Suprapubic skin (tissue), 4 donors: Measurements from ENCODE around the gene SLC25A39.

Source experiments
- CTCF ChIP-seq, 2 donors: fragments of 200-600 bp in 1 of 2; fragments of 450-650 bp in 1 of 2; sonication (generic) in 1 of 2; IDR thresholded peaks; one replicate each; pipeline ENCODE4 v1.5.1; 2016 to 2019; ENCODE audit warnings: antibody characterized with exemption in 2 of 2, mild to moderate bottlenecking in 1 of 2, moderate library complexity in 1 of 2
- EP300 ChIP-seq: sonication (generic); formaldehyde crosslinking; IDR thresholded peaks from one replicate; pipeline ENCODE4 v1.6.1; 2017; ENCODE audit warnings: antibody characterized with exemption
- POLR2A ChIP-seq, 2 donors: fragments of 450-650 bp; IDR thresholded peaks; one replicate each; pipeline ENCODE4 v1.6.1; 2017; ENCODE audit warnings: antibody characterized with exemption in 2 of 2, mild to moderate bottlenecking in 2 of 2, moderate library complexity in 2 of 2
- POLR2AphosphoS5 ChIP-seq, 3 donors: sonication (generic); formaldehyde crosslinking; IDR thresholded peaks; one replicate each; pipeline ENCODE4 v1.6.1; 2017; ENCODE audit warnings: antibody characterized with exemption in 3 of 3

GRCh38 chr17:44323359-44324091 is 1.1 kb downstream of the SLC25A39 start:
- no peak for TF ChIP-seq CTCF (IDR thresholded peaks at IDR 0.05)
- TF ChIP-seq POLR2A (IDR thresholded peaks at IDR 0.05) = no peak
- no peak for TF ChIP-seq EP300
- TF ChIP-seq POLR2AphosphoS5 (IDR thresholded peaks at IDR 0.05) = no peak
